ENCODE results near the gene VCP. TPM values are rescaled to one million over a fixed set of nuclear protein-coding genes. Genes with fewer than 3 reads are reported as not detected.
A peak's percentile ranks its signal among the peaks of the same experiment; 100 is the strongest.

The VCP gene
- 339 to 414 TPM (median 356 TPM) in 3 replicates for polyA plus RNA-seq
- 109 TPM for polyA plus RNA-seq (2011; ENCODE audit: low read depth)
- 235 and 294 TPM in 2 replicates for polyA plus RNA-seq (2011; cell fraction: cytosol; rRNA removed)
- 447 and 511 TPM in 2 replicates for polyA plus RNA-seq (2011; cell fraction: nucleus; rRNA removed)
- polyA plus RNA-seq (2012; ENCODE audit: low replicate concordance), result 197 and 386 TPM in 2 replicates
- polyA minus RNA-seq, result 460 to 537 TPM (median 484 TPM) in 3 replicates
- 296 TPM for polyA minus RNA-seq (2011; cell fraction: cytosol; rRNA and poly(A)+ RNA removed)
- polyA minus RNA-seq (2011; cell fraction: nucleus; rRNA and poly(A)+ RNA removed), result 417 and 614 TPM in 2 replicates

DNA sequence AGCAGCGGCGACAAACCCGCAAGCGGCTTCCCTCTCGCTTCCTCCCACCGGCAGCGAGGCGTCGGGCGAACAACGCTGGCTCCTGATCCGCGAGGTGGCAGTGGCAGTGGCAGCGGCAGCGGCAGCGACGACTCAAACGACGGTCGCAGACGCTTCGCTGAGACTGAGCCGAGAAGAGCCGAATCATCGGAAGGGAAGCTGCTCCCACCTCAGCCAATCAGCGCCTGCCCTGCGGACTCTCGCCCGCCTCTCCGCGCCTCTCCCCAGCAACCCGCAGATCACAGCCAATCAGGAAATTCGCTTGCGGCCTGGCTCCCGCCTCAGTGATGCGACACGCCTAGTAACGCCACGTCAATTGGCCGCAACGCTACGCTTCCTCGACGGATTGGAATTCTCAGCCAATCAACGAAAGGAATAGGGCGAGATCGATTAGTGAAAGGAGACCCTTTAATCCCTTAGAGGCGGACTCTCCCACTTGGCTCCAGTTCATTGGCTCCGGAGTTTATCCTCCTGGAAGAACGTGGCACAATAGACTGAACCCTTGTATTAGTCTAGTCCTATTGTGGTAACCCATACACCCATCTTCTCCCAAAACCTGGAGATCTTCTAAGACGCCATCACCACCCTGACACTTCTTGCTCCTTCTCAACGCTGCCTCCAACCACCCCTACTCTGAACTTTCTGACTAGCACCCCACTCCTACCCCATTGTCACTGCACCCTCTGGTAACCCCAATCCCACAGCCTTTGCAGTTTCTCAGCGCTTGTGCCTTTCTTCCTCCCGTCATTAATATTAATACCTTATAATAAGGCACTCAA lies at the start of gene VCP:
Gene VCP, minus strand, starts transcription at position 165 of the 818 bp plus-strand sequence. CDS start 272 bp downstream, outside the sequence.
- dilution Hi-C loops (cut with MboI; ENCODE audit: extremely low pct_ligation_motif_present, low sequenced_read_pairs), result no loop called here
- Histone ChIP-seq H2AFZ (ENCODE audit: control insufficient read depth, low read length) (peak within 1 kb of the TSS; percentile 71), H3K27ac (ENCODE audit: control insufficient read depth, insufficient read depth, low read length) (peak within 1 kb of the TSS; percentile 94), H3K4me3 (ENCODE audit: control insufficient read depth in 2 of 3, extremely low read depth in 1 of 3, insufficient read depth in 2 of 3, low read depth in 1 of 3, low read length in 3 of 3) (peak within 1 kb of the TSS; percentile 81 to 96 (median 91)), H4K20me1 (ENCODE audit: control insufficient read depth, extremely low read depth, insufficient read depth, low read length) (peaks cover 31% of the 10 kb centered on the region), H3K9ac (ENCODE audit: control insufficient read depth, extremely low read depth, insufficient read depth, low read length) (peak within 1 kb of the TSS; percentile 97), H3K4me1 (ENCODE audit: control insufficient read depth, extremely low read depth, insufficient read depth, low read length) (peaks cover 36% of the 10 kb centered on the region), H3K4me2 (ENCODE audit: control insufficient read depth, extremely low read depth, insufficient read depth, low read depth, low read length) (peak within 1 kb of the TSS; percentile 71), H3K9me3 (ENCODE audit: control insufficient read depth, low read depth, low read length) (no peaks in the 10 kb centered on the region), H3K36me3 (ENCODE audit: control insufficient read depth in 2 of 2, extremely low read depth in 1 of 2, insufficient read depth in 2 of 2, low read length in 2 of 2) (peaks cover 9 to 20% of the 10 kb centered on the region in 2 experiments), H3K9me1 (ENCODE audit: control insufficient read depth, extremely low read depth, insufficient read depth, low read length) (peaks cover 3% of the 10 kb centered on the region), H3K27me3 (ENCODE audit: control insufficient read depth, extremely low read depth, insufficient read depth, low read length) (no peaks in the 10 kb centered on the region), H3K79me2 (ENCODE audit: control insufficient read depth, insufficient read depth, low read length) (peaks cover 44% of the 10 kb centered on the region)
- FAIRE-seq (peak; percentile 92), DNase-seq (ENCODE audit: low read depth, low spot score) (peak; percentile 92)
- TF ChIP-seq, protein P1, sequence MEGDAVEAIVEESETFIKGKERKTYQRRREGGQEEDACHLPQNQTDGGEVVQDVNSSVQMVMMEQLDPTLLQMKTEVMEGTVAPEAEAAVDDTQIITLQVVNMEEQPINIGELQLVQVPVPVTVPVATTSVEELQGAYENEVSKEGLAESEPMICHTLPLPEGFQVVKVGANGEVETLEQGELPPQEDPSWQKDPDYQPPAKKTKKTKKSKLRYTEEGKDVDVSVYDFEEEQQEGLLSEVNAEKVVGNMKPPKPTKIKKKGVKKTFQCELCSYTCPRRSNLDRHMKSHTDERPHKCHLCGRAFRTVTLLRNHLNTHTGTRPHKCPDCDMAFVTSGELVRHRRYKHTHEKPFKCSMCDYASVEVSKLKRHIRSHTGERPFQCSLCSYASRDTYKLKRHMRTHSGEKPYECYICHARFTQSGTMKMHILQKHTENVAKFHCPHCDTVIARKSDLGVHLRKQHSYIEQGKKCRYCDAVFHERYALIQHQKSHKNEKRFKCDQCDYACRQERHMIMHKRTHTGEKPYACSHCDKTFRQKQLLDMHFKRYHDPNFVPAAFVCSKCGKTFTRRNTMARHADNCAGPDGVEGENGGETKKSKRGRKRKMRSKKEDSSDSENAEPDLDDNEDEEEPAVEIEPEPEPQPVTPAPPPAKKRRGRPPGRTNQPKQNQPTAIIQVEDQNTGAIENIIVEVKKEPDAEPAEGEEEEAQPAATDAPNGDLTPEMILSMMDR (optimal IDR thresholded peaks at IDR 0.05 in 1 of 3, IDR thresholded peaks at IDR 0.05 in 1 of 3, conservative IDR thresholded peaks at IDR 0.05 in 1 of 3; ENCODE audit: extremely low read depth in 1 of 3, insufficient read depth in 2 of 3, low read length in 3 of 3), result peak in 1 of 3 experiments; percentile 26
- TF ChIP-seq EZH2 (IDR thresholded peaks at IDR 0.05; ENCODE audit: low read length), result no peak

DNA sequence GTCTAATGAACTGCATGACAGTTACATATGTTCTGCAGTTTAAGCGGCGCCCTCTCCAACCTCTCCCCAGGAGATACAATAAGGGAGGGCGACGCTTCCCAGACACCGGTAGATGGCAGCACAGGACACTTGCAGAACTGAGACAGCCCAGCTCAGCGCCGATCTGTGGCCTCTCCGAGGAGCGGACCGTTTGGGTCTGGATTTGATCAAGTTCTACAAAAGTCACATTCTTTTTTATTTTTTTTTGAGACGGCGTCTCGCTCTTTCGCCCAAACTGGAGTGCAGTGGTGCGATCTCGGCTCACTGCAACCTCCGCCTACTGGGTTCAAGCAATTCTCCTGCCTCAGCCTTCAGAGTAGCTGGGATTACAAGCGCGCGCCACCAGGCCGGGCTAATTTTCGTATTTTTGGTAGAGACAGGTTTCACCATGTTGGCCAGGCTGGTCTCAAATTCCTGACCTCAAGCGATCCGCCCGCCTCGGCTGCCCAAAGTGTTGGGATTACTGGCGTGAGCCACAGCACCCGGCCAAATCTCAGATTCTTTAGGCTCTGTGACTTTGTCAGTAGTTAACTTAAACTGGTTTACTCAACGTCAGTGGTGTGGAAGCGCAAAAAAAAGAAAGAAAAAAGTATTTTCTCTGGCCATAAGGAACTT lies 44.6 kb upstream of the VCP start:
- H3K27me3 ChIP-seq (ENCODE audit: control insufficient read depth, extremely low read depth, insufficient read depth, low read length), result no peaks in the 10 kb centered on the region
- FAIRE-seq, result peak; percentile 84
- H3K9me3 ChIP-seq (ENCODE audit: control insufficient read depth, low read depth, low read length), result no peaks in the 10 kb centered on the region
- TF ChIP-seq, protein P1 (optimal IDR thresholded peaks at IDR 0.05 in 1 of 3, IDR thresholded peaks at IDR 0.05 in 1 of 3, conservative IDR thresholded peaks at IDR 0.05 in 1 of 3; ENCODE audit: extremely low read depth in 1 of 3, insufficient read depth in 2 of 3, low read length in 3 of 3), result peak; percentile 93 to 97 (median 97)
- no peak for TF ChIP-seq EZH2 (IDR thresholded peaks at IDR 0.05; ENCODE audit: low read length)
- no peaks in the 10 kb centered on the region for H3K36me3 ChIP-seq (ENCODE audit: control insufficient read depth in 2 of 2, extremely low read depth in 1 of 2, insufficient read depth in 2 of 2, low read length in 2 of 2)
- H3K9ac ChIP-seq (ENCODE audit: control insufficient read depth, extremely low read depth, insufficient read depth, low read length), result peak overlapping the region; percentile 52
- peaks cover 28% of the 10 kb centered on the region for H3K4me1 ChIP-seq (ENCODE audit: control insufficient read depth, extremely low read depth, insufficient read depth, low read length)
- H3K9me1 ChIP-seq (ENCODE audit: control insufficient read depth, extremely low read depth, insufficient read depth, low read length), result no peaks in the 10 kb centered on the region
- peak overlapping the region; percentile 92 for H2AFZ ChIP-seq (ENCODE audit: control insufficient read depth, low read length)
- peaks cover 16% of the 10 kb centered on the region for H3K79me2 ChIP-seq (ENCODE audit: control insufficient read depth, insufficient read depth, low read length)
- H3K27ac ChIP-seq (ENCODE audit: control insufficient read depth, insufficient read depth, low read length), result peak overlapping the region; percentile 49
- DNase-seq (ENCODE audit: low read depth, low spot score), result peak; percentile 67
- peak overlapping the region in 2 of 3 experiments; percentile 82 to 84 for H3K4me3 ChIP-seq (ENCODE audit: control insufficient read depth in 2 of 3, extremely low read depth in 1 of 3, insufficient read depth in 2 of 3, low read depth in 1 of 3, low read length in 3 of 3)
- H3K4me2 ChIP-seq (ENCODE audit: control insufficient read depth, extremely low read depth, insufficient read depth, low read depth, low read length), result peak overlapping the region; percentile 99
- H4K20me1 ChIP-seq (ENCODE audit: control insufficient read depth, extremely low read depth, insufficient read depth, low read length), result no peaks in the 10 kb centered on the region
- dilution Hi-C loops (cut with MboI; ENCODE audit: extremely low pct_ligation_motif_present, low sequenced_read_pairs), result no loop called here
